Neural progenitor cell (in vitro differentiated cells): Measurements from ENCODE around the gene PTPRG.

ENCODE experiments used
- EZH2 ChIP-seq: fragments of 200-600 bp; sonication (generic); IDR thresholded peaks from 2 replicates; pipeline ENCODE4 v1.6.1; 2017; ENCODE audit warnings: antibody characterized with exemption, mild to moderate bottlenecking, moderate library complexity
- EZH2phosphoT487 ChIP-seq: fragments of 200-600 bp; sonication (generic); IDR thresholded peaks from 2 replicates; pipeline ENCODE4 v1.6.1; 2017; ENCODE audit warnings: antibody characterized with exemption
- TF ChIP-seq, protein P1 (sequence below): fragments of 200-600 bp; sonication (generic); IDR thresholded peaks from 2 replicates; pipeline ENCODE4 v1.5.1; 2017; ENCODE audit warnings: antibody characterized with exemption, mild to moderate bottlenecking

DNA sequence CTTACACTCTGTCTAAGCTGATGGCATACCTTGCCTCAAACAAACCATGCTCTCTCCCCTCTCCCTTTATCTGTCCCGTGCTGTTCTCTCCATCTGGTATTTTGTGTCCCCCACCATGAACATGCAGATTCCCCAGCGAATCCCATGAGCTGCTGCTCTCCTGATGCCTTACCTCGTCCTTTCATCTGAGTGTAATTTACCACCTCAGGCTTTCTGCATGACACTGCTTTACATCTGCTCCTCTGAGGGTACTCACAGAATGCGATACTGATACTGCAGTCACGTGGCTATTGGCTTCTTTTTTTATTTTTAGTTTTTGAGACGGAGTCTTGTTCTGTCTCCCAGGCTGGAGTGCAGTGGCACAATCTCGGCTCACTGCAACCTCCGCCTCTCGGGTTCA lies 341.7 kb downstream of the PTPRG start:
- TF ChIP-seq EZH2phosphoT487 (no peak), EZH2 (no peak)
- TF ChIP-seq, protein P1, sequence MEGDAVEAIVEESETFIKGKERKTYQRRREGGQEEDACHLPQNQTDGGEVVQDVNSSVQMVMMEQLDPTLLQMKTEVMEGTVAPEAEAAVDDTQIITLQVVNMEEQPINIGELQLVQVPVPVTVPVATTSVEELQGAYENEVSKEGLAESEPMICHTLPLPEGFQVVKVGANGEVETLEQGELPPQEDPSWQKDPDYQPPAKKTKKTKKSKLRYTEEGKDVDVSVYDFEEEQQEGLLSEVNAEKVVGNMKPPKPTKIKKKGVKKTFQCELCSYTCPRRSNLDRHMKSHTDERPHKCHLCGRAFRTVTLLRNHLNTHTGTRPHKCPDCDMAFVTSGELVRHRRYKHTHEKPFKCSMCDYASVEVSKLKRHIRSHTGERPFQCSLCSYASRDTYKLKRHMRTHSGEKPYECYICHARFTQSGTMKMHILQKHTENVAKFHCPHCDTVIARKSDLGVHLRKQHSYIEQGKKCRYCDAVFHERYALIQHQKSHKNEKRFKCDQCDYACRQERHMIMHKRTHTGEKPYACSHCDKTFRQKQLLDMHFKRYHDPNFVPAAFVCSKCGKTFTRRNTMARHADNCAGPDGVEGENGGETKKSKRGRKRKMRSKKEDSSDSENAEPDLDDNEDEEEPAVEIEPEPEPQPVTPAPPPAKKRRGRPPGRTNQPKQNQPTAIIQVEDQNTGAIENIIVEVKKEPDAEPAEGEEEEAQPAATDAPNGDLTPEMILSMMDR: no peak
